PC-3 (cell line): ENCODE measurements around the gene HOXA9. TPM values are rescaled to one million over a fixed set of nuclear protein-coding genes. Genes with fewer than 3 reads are reported as not detected.
A peak's percentile ranks its signal among the peaks of the same experiment; 100 is the strongest.

ENCODE experiments used
- ATAC-seq: fragments of 200-7000 bp; cut with Tn5 transposase; 2 replicates; pipeline ENCODE4 v1.9.1; 2020; ENCODE audit warnings: mild to moderate bottlenecking, moderate library complexity
- BruUV-seq: library from RNA; stranded (reverse); fragments of 400-500 nt; replicated peaks from 2 replicates; lab custom pipeline; 2021; lab: Mats Ljungman, UMichigan
- CTCF ChIA-PET: fragments of 300-600 bp; sonication (Branson Sonifier 250); formaldehyde crosslinking; loops from one replicate; lab custom pipeline; 2022; ENCODE audit warnings: antibody characterized with exemption; lab: Charles Lee
- POLR2A ChIA-PET: fragments of 300-600 bp; sonication (Branson Sonifier 250); formaldehyde crosslinking; loops from one replicate; lab custom pipeline; 2022; ENCODE audit warnings: antibody characterized with exemption; ENCODE audit not compliant: unreplicated experiment; lab: Charles Lee
- DNase-seq: peaks from one replicate; pipeline ENCODE4 v3.0.0-alpha.2; 2015
- H2AFZ ChIP-seq: fragments of 300-600 bp; sonication (generic); 2 replicates; pipeline ENCODE4 v1.6.0; 2016; ENCODE audit warnings: antibody characterized with exemption, low read length
- H3F3A ChIP-seq: fragments of 300-600 bp; sonication (generic); one replicate; pipeline ENCODE4 v1.6.0; 2017; ENCODE audit warnings: antibody characterized with exemption, low read length, control low read depth, mild to moderate bottlenecking; ENCODE audit not compliant: unreplicated experiment
- H3K27ac ChIP-seq: fragments of 300-600 bp; sonication (generic); 2 replicates; pipeline ENCODE4 v1.5.1; 2016; ENCODE audit warnings: mild to moderate bottlenecking, low read length
- H3K27me3 ChIP-seq: fragments of 300-600 bp; sonication (generic); 2 replicates; pipeline ENCODE4 v1.6.1; 2016; ENCODE audit warnings: low read length, mixed read lengths
- H3K36me3 ChIP-seq: fragments of 300-600 bp; sonication (generic); 2 replicates; pipeline ENCODE4 v1.6.1; 2016; ENCODE audit warnings: low read depth, mixed run types, low read length, mixed read lengths
- H3K4me1 ChIP-seq: fragments of 300-600 bp; sonication (generic); 2 replicates; pipeline ENCODE4 v1.5.1; 2016; ENCODE audit warnings: low read length; ENCODE audit not compliant: insufficient read depth
- H3K4me2 ChIP-seq: fragments of 300-600 bp; sonication (generic); 2 replicates; pipeline ENCODE4 v1.6.0; 2016; ENCODE audit warnings: low read length
- H3K4me3 ChIP-seq: fragments of 300-600 bp; sonication (generic); 2 replicates; pipeline ENCODE4 v1.5.1; 2016; ENCODE audit warnings: mild to moderate bottlenecking, low read length, mixed read lengths
- H3K79me2 ChIP-seq: fragments of 300-600 bp; sonication (generic); 2 replicates; pipeline ENCODE4 v1.6.1; 2017; ENCODE audit warnings: low read length, mixed read lengths
- H3K9ac ChIP-seq: fragments of 300-600 bp; sonication (generic); 2 replicates; pipeline ENCODE4 v1.6.0; 2016; ENCODE audit warnings: mild to moderate bottlenecking, low read length
- H3K9me2 ChIP-seq: fragments of 300-600 bp; sonication (generic); replicated peaks from 2 replicates; pipeline ENCODE4 v1.6.1; 2016; ENCODE audit warnings: mixed run types, low read length, mixed read lengths
- H3K9me3 ChIP-seq: fragments of 300-600 bp; sonication (generic); 2 replicates; pipeline ENCODE4 v1.6.1; 2016; ENCODE audit warnings: low read length, mixed read lengths
- H4K20me1 ChIP-seq: fragments of 300-600 bp; sonication (generic); 2 replicates; pipeline ENCODE4 v1.6.1; 2016; ENCODE audit warnings: low read length, mixed read lengths
- CTCF ChIP-seq: fragments of 300-600 bp; sonication (generic); conservative IDR thresholded peaks from 2 replicates; pipeline ENCODE4 v1.5.1; 2017; ENCODE audit warnings: antibody characterized with exemption, low read depth, mild to moderate bottlenecking, low read length
- EZH2 ChIP-seq: fragments of 300-600 bp; sonication (generic); IDR thresholded peaks from one replicate; pipeline ENCODE4 v1.6.1; 2017; ENCODE audit warnings: antibody characterized with exemption, mild to moderate bottlenecking, low read length; ENCODE audit not compliant: unreplicated experiment
- EZH2phosphoT487 ChIP-seq: fragments of 300-600 bp; sonication (generic); IDR thresholded peaks from 2 replicates; pipeline ENCODE4 v1.6.1; 2018; ENCODE audit warnings: mild to moderate bottlenecking, antibody characterized with exemption, low read length, borderline replicate concordance
- intact Hi-C: fragments of 100-400 bp; cut with micrococcal nuclease; formaldehyde crosslinking; loops from 2 replicates; pipeline ENCODE4 v1.9.0; 2023
- total RNA-seq: library from RNA; depleted of rRNA; stranded (reverse); fragments of >200 nt; gene quantifications from 2 replicates; pipeline ENCODE4 v1.2.3, GENCODE V29; 2014

HOXA9 gene
- total RNA-seq, 1 experiment from 2014 or later: 69.0 TPM

GRCh38 chr7:27148031-27148755 is 17.1 kb downstream of the HOXA9 start:
- BruUV-seq: no TSS peak
- TF ChIP-seq EZH2: no peak
- no peak for TF ChIP-seq EZH2phosphoT487
- no peak for TF ChIP-seq CTCF
- H3F3A ChIP-seq: no peaks in the 10 kb centered on the region
- peaks cover 28% of the 10 kb centered on the region for H3K4me1 ChIP-seq
- peaks cover 13% of the 10 kb centered on the region; the same call in 1 of the 2 replicates for H3K36me3 ChIP-seq
- H3K27ac ChIP-seq: peak overlapping the region; percentile 84
- H3K4me2 ChIP-seq: peak overlapping the region; percentile 92
- peak overlapping the region; percentile 73 for H3K9ac ChIP-seq
- ChIA-PET POLR2A (interaction anchor here (0.6 to 1.4 kb wide), 5 partner anchors 14 to 52 kb away, joined by 3 to 12 read pairs (median 4); no protein-coding TSS in a partner anchor), CTCF (interaction anchor here (0.6 to 1.1 kb wide), 2 partner anchors 9 to 17 kb away, joined by 3 read pairs; partner anchors contain the start of gene HOXA4)
- H3K9me3 ChIP-seq: no peaks in the 10 kb centered on the region
- H2AFZ ChIP-seq: peak overlapping the region; percentile 73
- no peaks in the 10 kb centered on the region for H3K27me3 ChIP-seq
- peak overlapping the region; percentile 78 for H3K4me3 ChIP-seq
- peaks cover 70% of the 10 kb centered on the region for H3K79me2 ChIP-seq
- no peaks in the 10 kb centered on the region for H3K9me2 ChIP-seq
- ATAC-seq (peak; percentile 31), DNase-seq (peak; percentile 72)
- H4K20me1 ChIP-seq: no peaks in the 10 kb centered on the region
- intact Hi-C loops: loop anchor here (2.0 kb wide), 1 partner anchor 17 kb away; the partner anchor contains the start of gene HOXA9

- ATAC-seq: peak; percentile 1; the same call in 1 of the 2 replicates
- peak within 1 kb of the TSS; percentile 73 for H3K9ac ChIP-seq
These were observed 17.9 kb downstream of the HOXA9 start, which contains the start of gene HOXA6 for GRCh38 chr7:27147199-27148030. HOXA6 (minus strand) TSS chr7:27147774; CDS start chr7:27147749, 25 bp downstream.

More at GRCh38 chr7:27147199-27148030, 17.9 kb downstream of the HOXA9 start, which contains the start of gene HOXA6:
- peak within 1 kb of the TSS; percentile 92 for H3K4me2 ChIP-seq
- H3K27me3 ChIP-seq: no peaks in the 10 kb centered on the region
- H3K9me3 ChIP-seq: no peaks in the 10 kb centered on the region
- no peaks in the 10 kb centered on the region for H3F3A ChIP-seq
- H3K27ac ChIP-seq: peak within 1 kb of the TSS; percentile 84
- H2AFZ ChIP-seq: peak within 1 kb of the TSS; percentile 73
- intact Hi-C loops: loop anchor here (2.0 kb wide), 1 partner anchor 17 kb away; the partner anchor contains the start of gene HOXA9
- H3K4me3 ChIP-seq: peak within 1 kb of the TSS; percentile 78
- H3K36me3 ChIP-seq: peaks cover 13% of the 10 kb centered on the region; the same call in 1 of the 2 replicates
- no peaks in the 10 kb centered on the region for H4K20me1 ChIP-seq
- peaks cover 63% of the 10 kb centered on the region for H3K79me2 ChIP-seq
- DNase-seq: peak; percentile 74
- H3K9me2 ChIP-seq: no peaks in the 10 kb centered on the region
- H3K4me1 ChIP-seq: peaks cover 21% of the 10 kb centered on the region
- TF ChIP-seq CTCF: no peak
- TF ChIP-seq EZH2phosphoT487: no peak
- no peak for TF ChIP-seq EZH2
- POLR2A ChIA-PET: interaction anchor here (0.6 to 1.1 kb wide), 4 partner anchors 22 to 772 kb away, joined by 3 to 5 read pairs (median 4); no protein-coding TSS in a partner anchor
- CTCF ChIA-PET: no interaction called here
- BruUV-seq: no TSS peak
